Fibroblast of lung (primary cell): ENCODE data around the gene RFX2.

Source experiments
- EZH2 ChIP-seq: IDR thresholded peaks from 2 replicates; pipeline ENCODE4 v1.5.1; 2012; ENCODE audit warnings: low read length, control low read depth, mild to moderate bottlenecking; ENCODE audit errors: missing control alignments
- TF ChIP-seq, protein P1 (sequence below), 2 donors: IDR thresholded peaks in 1 of 2; conservative IDR thresholded peaks in 1 of 2; 1 replicate in 1 of 2; 2 replicates in 1 of 2; pipeline ENCODE4 v1.5.1; 2011 to 2012; ENCODE audit warnings: low read length in 2 of 2, control low read depth in 1 of 2, inconsistent platforms in 1 of 2, low read depth in 1 of 2, mild to moderate bottlenecking in 1 of 2

DNA sequence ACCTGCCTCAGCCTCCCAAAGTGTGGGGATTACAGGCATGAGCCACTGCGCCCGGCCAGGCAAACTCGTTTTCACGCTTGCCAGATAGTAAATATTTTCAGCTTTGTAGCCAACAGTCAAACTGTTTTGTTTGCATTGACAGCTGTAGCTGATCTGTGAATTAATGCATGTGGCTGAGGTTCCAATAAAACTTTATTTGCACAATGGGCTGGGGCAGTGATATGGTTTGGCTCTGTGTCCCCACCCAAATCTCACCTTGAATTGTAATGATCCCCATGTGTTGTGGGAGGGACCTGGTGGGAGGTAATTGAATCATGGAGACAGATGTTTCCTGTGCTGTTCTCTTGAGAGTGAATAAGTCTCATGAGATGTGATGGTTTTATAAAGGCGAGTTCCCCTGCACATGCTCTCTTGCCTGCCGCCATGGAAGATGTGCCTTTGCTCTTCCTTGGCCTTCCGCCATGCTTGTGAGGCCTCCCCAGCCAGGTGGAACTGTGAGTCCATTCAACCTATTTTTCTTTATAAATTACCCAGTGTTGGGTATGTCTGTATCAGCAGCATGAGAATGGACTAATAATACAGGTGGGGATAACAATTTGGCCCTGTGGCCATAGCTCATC, 110.0 kb downstream of the RFX2 start:
- TF ChIP-seq EZH2 = no peak
- TF ChIP-seq, protein P1, sequence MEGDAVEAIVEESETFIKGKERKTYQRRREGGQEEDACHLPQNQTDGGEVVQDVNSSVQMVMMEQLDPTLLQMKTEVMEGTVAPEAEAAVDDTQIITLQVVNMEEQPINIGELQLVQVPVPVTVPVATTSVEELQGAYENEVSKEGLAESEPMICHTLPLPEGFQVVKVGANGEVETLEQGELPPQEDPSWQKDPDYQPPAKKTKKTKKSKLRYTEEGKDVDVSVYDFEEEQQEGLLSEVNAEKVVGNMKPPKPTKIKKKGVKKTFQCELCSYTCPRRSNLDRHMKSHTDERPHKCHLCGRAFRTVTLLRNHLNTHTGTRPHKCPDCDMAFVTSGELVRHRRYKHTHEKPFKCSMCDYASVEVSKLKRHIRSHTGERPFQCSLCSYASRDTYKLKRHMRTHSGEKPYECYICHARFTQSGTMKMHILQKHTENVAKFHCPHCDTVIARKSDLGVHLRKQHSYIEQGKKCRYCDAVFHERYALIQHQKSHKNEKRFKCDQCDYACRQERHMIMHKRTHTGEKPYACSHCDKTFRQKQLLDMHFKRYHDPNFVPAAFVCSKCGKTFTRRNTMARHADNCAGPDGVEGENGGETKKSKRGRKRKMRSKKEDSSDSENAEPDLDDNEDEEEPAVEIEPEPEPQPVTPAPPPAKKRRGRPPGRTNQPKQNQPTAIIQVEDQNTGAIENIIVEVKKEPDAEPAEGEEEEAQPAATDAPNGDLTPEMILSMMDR (conservative IDR thresholded peaks at IDR 0.05 in 1 of 2, IDR thresholded peaks at IDR 0.05 in 1 of 2; ENCODE audit: low read depth in 1 of 2, low read length in 2 of 2) = no peak
